Lower leg skin (tissue), 4 donors: Measurements from ENCODE around the gene SUDS3. TPM values are rescaled to one million over a fixed set of nuclear protein-coding genes. Genes with fewer than 3 reads are reported as not detected.
A peak's percentile ranks its signal among the peaks of the same experiment; 100 is the strongest.

ENCODE experiments used
- DNase-seq, 2 donors: peaks; one replicate each; pipeline ENCODE4 v3.0.0-alpha.2; 2019; ENCODE audit warnings: low spot score in 2 of 2
- H3K4me3 ChIP-seq: fragments of 200-600 bp; sonication (generic); 2 replicates; pipeline ENCODE4 v1.5.1; 2017; ENCODE audit warnings: mild to moderate bottlenecking, low read depth; ENCODE audit not compliant: poor library complexity, severe bottlenecking
- CTCF ChIP-seq, 3 donors: fragments of 450-650 bp; IDR thresholded peaks; one replicate each; pipeline ENCODE4 v1.5.1; 2016; ENCODE audit warnings: antibody characterized with exemption in 3 of 3, mild to moderate bottlenecking in 3 of 3, moderate library complexity in 2 of 3
- POLR2A ChIP-seq, 2 donors: fragments of 450-650 bp; IDR thresholded peaks; one replicate each; pipeline ENCODE4 v1.6.1; 2016 to 2017; ENCODE audit warnings: antibody characterized with exemption in 2 of 2, mild to moderate bottlenecking in 1 of 2, moderate library complexity in 1 of 2
- WGBS, 2 donors: methylation state at CpG; one replicate each; pipeline ENCODE4 v1.1.5; 2018; 5-methylcytosine and 5-hydroxymethylcytosine counted together
- intact Hi-C: fragments of 100-400 bp; cut with DNase I; formaldehyde crosslinking; loops from one replicate; pipeline ENCODE4 v1.15.0; 2023; ENCODE audit warnings: low total_unique reads
- total RNA-seq, 4 donors: library from RNA; depleted of rRNA; stranded (reverse); fragments of >200 nt; gene quantifications; one replicate each; pipeline ENCODE4 v1.1.0, GENCODE V29; 2016

The SUDS3 gene, protein sequence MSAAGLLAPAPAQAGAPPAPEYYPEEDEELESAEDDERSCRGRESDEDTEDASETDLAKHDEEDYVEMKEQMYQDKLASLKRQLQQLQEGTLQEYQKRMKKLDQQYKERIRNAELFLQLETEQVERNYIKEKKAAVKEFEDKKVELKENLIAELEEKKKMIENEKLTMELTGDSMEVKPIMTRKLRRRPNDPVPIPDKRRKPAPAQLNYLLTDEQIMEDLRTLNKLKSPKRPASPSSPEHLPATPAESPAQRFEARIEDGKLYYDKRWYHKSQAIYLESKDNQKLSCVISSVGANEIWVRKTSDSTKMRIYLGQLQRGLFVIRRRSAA
- total RNA-seq = 10 to 100 TPM; 33.9 to 85.0 (median 68.9) TPM

GRCh38 chr12:118376089-118377020, at the start of gene SUDS3:
Gene SUDS3, plus strand, starts transcription at chr12:118376555. Its CDS starts 137 bp downstream, at chr12:118376692.
- TF ChIP-seq POLR2A (IDR thresholded peaks at IDR 0.05) (no peak), CTCF (IDR thresholded peaks at IDR 0.05) (peak in 2 of 3 donors; percentile 43 to 99)
- WGBS, 2 donors = 1% methylated on average over 28 to 46 of the region's 102 CpGs
- peak within 1 kb of the TSS; percentile 98 for H3K4me3 ChIP-seq
- intact Hi-C loops = no loop called here
- DNase-seq = peak; percentile 94 to 99

- TF ChIP-seq POLR2A (IDR thresholded peaks at IDR 0.05) (no peak), CTCF (IDR thresholded peaks at IDR 0.05) (no peak)
- intact Hi-C loops = no loop called here
- no peak overlapping the region for H3K4me3 ChIP-seq
- DNase-seq = no peak
These were observed 49.4 kb upstream of the SUDS3 start for GRCh38 chr12:118326991-118327390.

- intact Hi-C loops = no loop called here
- DNase-seq = no peak
- H3K4me3 ChIP-seq = no peak overlapping the region
- TF ChIP-seq POLR2A (IDR thresholded peaks at IDR 0.05) (no peak), CTCF (IDR thresholded peaks at IDR 0.05) (no peak)
These were observed 49.0 kb upstream of the SUDS3 start for GRCh38 chr12:118327391-118327790.

GRCh38 chr12:118328486-118329330, 47.6 kb upstream of the SUDS3 start:
- H3K4me3 ChIP-seq = no peak overlapping the region
- 71 to 73% methylated on average over 3 of the region's 3 CpGs for WGBS, 2 donors
- TF ChIP-seq CTCF (IDR thresholded peaks at IDR 0.05) (no peak), POLR2A (IDR thresholded peaks at IDR 0.05) (no peak)

GRCh38 chr12:118330421-118331018, 45.8 kb upstream of the SUDS3 start:
- H3K4me3 ChIP-seq = no peak overlapping the region
- intact Hi-C loops = no loop called here
- 28 to 44% methylated on average over 3 of the region's 3 CpGs for WGBS, 2 donors
- TF ChIP-seq CTCF (IDR thresholded peaks at IDR 0.05) (no peak), POLR2A (IDR thresholded peaks at IDR 0.05) (no peak)
- no peak for DNase-seq

More at GRCh38 chr12:118328486-118329330, 47.6 kb upstream of the SUDS3 start:
- intact Hi-C loops = no loop called here
- DNase-seq = no peak
